H9 (cell line): ENCODE data around the gene CTSA. TPM values are rescaled to one million over a fixed set of nuclear protein-coding genes. Genes with fewer than 3 reads are reported as not detected.

Source experiments
- DNase-seq: peaks from one replicate; pipeline ENCODE4 v3.0.0-alpha.2; 2017
- H2AFZ ChIP-seq: one replicate; pipeline ENCODE4 v1.6.1; 2013; ENCODE audit warnings: mild to moderate bottlenecking, low read length, control low read depth, moderate library complexity
- H2AK5ac ChIP-seq: 2 replicates; pipeline ENCODE4 v1.6.1; 2013; ENCODE audit warnings: low read length, control low read depth, mixed read lengths; ENCODE audit not compliant: insufficient read length
- H2BK120ac ChIP-seq: one replicate; pipeline ENCODE4 v1.6.1; 2013; ENCODE audit warnings: low read depth, mild to moderate bottlenecking, low read length, control low read depth, inconsistent platforms; ENCODE audit not compliant: poor library complexity, severe bottlenecking
- H2BK12ac ChIP-seq: 2 replicates; pipeline ENCODE4 v1.6.1; 2013; ENCODE audit warnings: low read length, control low read depth, mixed read lengths, low read depth; ENCODE audit not compliant: insufficient read length
- H2BK15ac ChIP-seq: 2 replicates; pipeline ENCODE4 v1.6.1; 2013; ENCODE audit warnings: low read depth, low read length, control low read depth
- H2BK20ac ChIP-seq: one replicate; pipeline ENCODE4 v1.6.1; 2013; ENCODE audit warnings: low read depth, mild to moderate bottlenecking, low read length, control low read depth, inconsistent platforms; ENCODE audit not compliant: poor library complexity, severe bottlenecking
- H2BK5ac ChIP-seq: 2 replicates; pipeline ENCODE4 v1.6.1; 2013; ENCODE audit warnings: low read length, control low read depth, mixed read lengths; ENCODE audit not compliant: insufficient read length
- H3K14ac ChIP-seq: 2 replicates; pipeline ENCODE4 v1.6.1; 2013; ENCODE audit warnings: low read length, control low read depth; ENCODE audit not compliant: insufficient read depth
- H3K18ac ChIP-seq: 2 replicates; pipeline ENCODE4 v1.6.1; 2013; ENCODE audit warnings: low read depth, mild to moderate bottlenecking, mixed read lengths, low read length, control low read depth; ENCODE audit not compliant: insufficient read length
- H3K23ac ChIP-seq: 2 replicates; pipeline ENCODE4 v1.6.1; 2013; ENCODE audit warnings: low read length, control low read depth, mixed read lengths, low read depth; ENCODE audit not compliant: insufficient read length
- H3K23me2 ChIP-seq: 2 replicates; pipeline ENCODE4 v1.6.1; 2013; ENCODE audit warnings: low read depth, mild to moderate bottlenecking, mixed read lengths, low read length, control low read depth; ENCODE audit not compliant: insufficient read length, poor library complexity, severe bottlenecking
- H3K27ac ChIP-seq: 2 replicates; pipeline ENCODE4 v1.5.1; 2013; ENCODE audit warnings: low read length, control low read depth, mixed read lengths, low read depth; ENCODE audit not compliant: insufficient read length
- H3K27me3 ChIP-seq: 2 replicates; pipeline ENCODE4 v1.6.1; 2013; ENCODE audit warnings: low read length, control low read depth, inconsistent platforms; ENCODE audit not compliant: insufficient read depth
- H3K4ac ChIP-seq: 2 replicates; pipeline ENCODE4 v1.6.1; 2013; ENCODE audit warnings: low read depth, mild to moderate bottlenecking, control low read depth, inconsistent platforms, low read length, moderate library complexity
- H3K4me1 ChIP-seq: 2 replicates; pipeline ENCODE4 v1.6.1; 2013; ENCODE audit warnings: low read length, control low read depth, inconsistent platforms; ENCODE audit not compliant: insufficient read depth
- H3K4me2 ChIP-seq: 2 replicates; pipeline ENCODE4 v1.6.1; 2013; ENCODE audit warnings: low read length, control low read depth, mixed read lengths; ENCODE audit not compliant: insufficient read length, insufficient read depth
- H3K56ac ChIP-seq: 2 replicates; pipeline ENCODE4 v1.6.1; 2013; ENCODE audit warnings: low read depth, mild to moderate bottlenecking, mixed read lengths, low read length, control low read depth; ENCODE audit not compliant: insufficient read length
- H3K79me1 ChIP-seq: 2 replicates; pipeline ENCODE4 v1.6.1; 2013; ENCODE audit warnings: low read depth, mild to moderate bottlenecking, moderate library complexity, low read length, control low read depth, inconsistent platforms; ENCODE audit not compliant: insufficient read depth, poor library complexity, severe bottlenecking
- H3K79me2 ChIP-seq: 2 replicates; pipeline ENCODE4 v1.6.1; 2013; ENCODE audit warnings: low read length, control low read depth, inconsistent platforms; ENCODE audit not compliant: insufficient read depth
- H3K9ac ChIP-seq: 2 replicates; pipeline ENCODE4 v1.6.1; 2013; ENCODE audit warnings: low read length, control low read depth, mixed read lengths; ENCODE audit not compliant: insufficient read length; ENCODE audit errors: extremely low read depth
- H3K9me3 ChIP-seq: one replicate; pipeline ENCODE4 v1.6.1; 2013; ENCODE audit warnings: low read depth, low read length, inconsistent platforms; ENCODE audit not compliant: control insufficient read depth
- H3T11ph ChIP-seq: one replicate; pipeline ENCODE4 v1.6.1; 2013; ENCODE audit warnings: mild to moderate bottlenecking, low read length, control low read depth, inconsistent platforms
- H4K20me1 ChIP-seq: one replicate; pipeline ENCODE4 v1.6.1; 2013; ENCODE audit not compliant: control insufficient read depth, insufficient read length, insufficient read depth
- H4K5ac ChIP-seq: 2 replicates; pipeline ENCODE4 v1.6.1; 2013; ENCODE audit warnings: low read depth, mild to moderate bottlenecking, mixed read lengths, low read length, control low read depth; ENCODE audit not compliant: insufficient read length
- H4K8ac ChIP-seq: replicated peaks from 2 replicates; pipeline ENCODE4 v1.6.1; 2013; ENCODE audit warnings: low read length, control low read depth, mixed read lengths, low read depth; ENCODE audit not compliant: insufficient read length
- H4K91ac ChIP-seq: 2 replicates; pipeline ENCODE4 v1.6.1; 2013; ENCODE audit warnings: low read depth, mild to moderate bottlenecking, moderate library complexity, mixed read lengths, low read length, control low read depth; ENCODE audit not compliant: insufficient read length
- H3K27ac Mint-ChIP-seq, 3 experiments: 2 replicates in 2 of 3; 3 replicates in 1 of 3; pipeline ENCODE4 v1.8.0; 2020 to 2021; ENCODE audit warnings: mixed read lengths in 3 of 3, mild to moderate bottlenecking in 1 of 3, moderate library complexity in 1 of 3
- H3K27me3 Mint-ChIP-seq: 2 replicates; pipeline ENCODE4 v1.8.0; 2021; ENCODE audit warnings: low read depth, mild to moderate bottlenecking, moderate library complexity, mixed read lengths
- H3K36me3 Mint-ChIP-seq, 3 experiments: 2 replicates in 2 of 3; 3 replicates in 1 of 3; pipeline ENCODE4 v1.8.0; 2020 to 2021; ENCODE audit warnings: low read depth in 3 of 3, mixed read lengths in 3 of 3; ENCODE audit not compliant: insufficient read depth in 1 of 3
- H3K4me1 Mint-ChIP-seq, 2 experiments: 2 replicates each; pipeline ENCODE4 v1.8.0; 2020; ENCODE audit warnings: mixed read lengths in 2 of 2
- H3K4me3 Mint-ChIP-seq, 2 experiments: 2 replicates in 1 of 2; 3 replicates in 1 of 2; pipeline ENCODE4 v1.8.0; 2020 to 2021; ENCODE audit warnings: mild to moderate bottlenecking in 2 of 2, mixed read lengths in 2 of 2, moderate library complexity in 1 of 2
- H3K9me3 Mint-ChIP-seq, 2 experiments: 2 replicates in 1 of 2; 3 replicates in 1 of 2; pipeline ENCODE4 v1.8.0; 2020; ENCODE audit warnings: mild to moderate bottlenecking in 2 of 2, mixed read lengths in 2 of 2, moderate library complexity in 1 of 2
- WGBS: extraction: QIAGEN DNeasy Blood & Tissue Kit; methylation state at CpG from one replicate; pipeline ENCODE4 v1.1.7; 2013; ENCODE audit warnings: missing lambda C conversion rate, low lambda C conversion rate, mixed read lengths; ENCODE audit not compliant: insufficient read length; ENCODE audit errors: extremely low coverage; 5-methylcytosine and 5-hydroxymethylcytosine counted together
- total RNA-seq: library from RNA; stranded (reverse); gene quantifications from 2 replicates; pipeline ENCODE4 v1.2.1, GENCODE V29; 2021
- TF ChIP-seq, protein P1 (sequence below): fragments of 200-600 bp; sonication (generic); conservative IDR thresholded peaks from 3 replicates; pipeline ENCODE4 v1.8.0; 2021; ENCODE audit warnings: antibody characterized with exemption, mild to moderate bottlenecking

The CTSA gene
- total RNA-seq, 1 experiment from 2014 or later = 64.4 TPM

- Histone ChIP-seq H3K18ac (no peak overlapping the region), H3K9ac (no peak overlapping the region), H2BK15ac (no peak overlapping the region), H2BK120ac (no peak overlapping the region), H4K91ac (no peak overlapping the region), H3K79me2 (no peaks in the 10 kb centered on the region), H3K27ac (no peak overlapping the region), H3K27me3 (no peaks in the 10 kb centered on the region), H3K23me2 (peaks cover 13% of the 10 kb centered on the region), H2BK5ac (no peak overlapping the region), H4K20me1 (no peaks in the 10 kb centered on the region), H2AFZ (no peak overlapping the region), H4K5ac (no peak overlapping the region), H3K4me1 (no peaks in the 10 kb centered on the region), H3K4ac (no peak overlapping the region), H3K56ac (no peak overlapping the region), H3K4me2 (no peak overlapping the region), H3T11ph (no peak overlapping the region), H3K14ac (no peak overlapping the region), H3K79me1 (no peaks in the 10 kb centered on the region), H3K23ac (no peak overlapping the region), H4K8ac (no peak overlapping the region), H2BK12ac (no peak overlapping the region), H2BK20ac (no peak overlapping the region), H3K9me3 (no peaks in the 10 kb centered on the region), H2AK5ac (no peak overlapping the region)
- no CpG with 5 or more reads among the region's 4 CpGs for WGBS
- Mint-ChIP-seq H3K4me3 (peak overlapping the region in 1 of 2 experiments; percentile 30; a peak in 2 of 5 replicates), H3K36me3 (peaks cover 15 to 43% (median 38%) of the 10 kb centered on the region in 3 experiments), H3K27ac (no peak overlapping the region), H3K9me3 (no peaks in the 10 kb centered on the region), H3K27me3 (no peaks in the 10 kb centered on the region; the same call in 1 of the 2 replicates), H3K4me1 (peaks cover 5 to 14% of the 10 kb centered on the region in 2 experiments; a peak in 3 of 4 replicates)
- no peak for DNase-seq
- TF ChIP-seq, protein P1, sequence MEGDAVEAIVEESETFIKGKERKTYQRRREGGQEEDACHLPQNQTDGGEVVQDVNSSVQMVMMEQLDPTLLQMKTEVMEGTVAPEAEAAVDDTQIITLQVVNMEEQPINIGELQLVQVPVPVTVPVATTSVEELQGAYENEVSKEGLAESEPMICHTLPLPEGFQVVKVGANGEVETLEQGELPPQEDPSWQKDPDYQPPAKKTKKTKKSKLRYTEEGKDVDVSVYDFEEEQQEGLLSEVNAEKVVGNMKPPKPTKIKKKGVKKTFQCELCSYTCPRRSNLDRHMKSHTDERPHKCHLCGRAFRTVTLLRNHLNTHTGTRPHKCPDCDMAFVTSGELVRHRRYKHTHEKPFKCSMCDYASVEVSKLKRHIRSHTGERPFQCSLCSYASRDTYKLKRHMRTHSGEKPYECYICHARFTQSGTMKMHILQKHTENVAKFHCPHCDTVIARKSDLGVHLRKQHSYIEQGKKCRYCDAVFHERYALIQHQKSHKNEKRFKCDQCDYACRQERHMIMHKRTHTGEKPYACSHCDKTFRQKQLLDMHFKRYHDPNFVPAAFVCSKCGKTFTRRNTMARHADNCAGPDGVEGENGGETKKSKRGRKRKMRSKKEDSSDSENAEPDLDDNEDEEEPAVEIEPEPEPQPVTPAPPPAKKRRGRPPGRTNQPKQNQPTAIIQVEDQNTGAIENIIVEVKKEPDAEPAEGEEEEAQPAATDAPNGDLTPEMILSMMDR = no peak
Measured at GRCh38 chr20:45893831-45894230, 2.7 kb downstream of the CTSA start.
